NK-92 (cell line): ENCODE data around the gene WWC1.
"Not testable (repeated sequence)": the region's sequence is repeated elsewhere in the genome, so short reads cannot be mapped to it uniquely, and the experiment has no call there.

Source experiments
- DNase-seq: peaks from one replicate; lab custom pipeline; 2025; ENCODE audit not compliant: unreplicated experiment; lab: John Stamatoyannopoulos, UW

The WWC1 gene

DNA sequence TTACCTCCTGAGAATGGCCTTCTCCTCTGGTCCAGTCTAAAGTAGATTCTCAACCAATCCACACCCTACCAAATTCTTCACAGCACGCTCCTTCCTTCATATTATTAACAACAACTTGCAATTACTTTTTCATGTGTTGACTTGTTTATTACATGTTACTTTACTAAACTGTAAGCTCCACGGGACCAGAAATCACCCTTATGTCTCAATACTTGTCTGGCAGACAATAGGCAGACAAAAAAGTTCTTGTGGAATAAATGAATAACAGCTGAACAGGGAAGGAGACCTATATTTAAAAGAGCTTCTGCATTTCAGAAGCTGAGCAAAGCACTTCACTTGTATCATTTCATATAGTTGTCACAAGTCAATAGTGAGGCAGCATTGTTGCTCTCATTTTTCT, 5.7 kb upstream of the WWC1 start:
- DNase-seq, result no peak

- no peak for DNase-seq
These were observed 5.1 kb upstream of the WWC1 start for GRCh38 chr5:168286386-168286785.

- not testable (repeated sequence) for DNase-seq
These were observed 4.6 kb upstream of the WWC1 start for GRCh38 chr5:168286863-168287262.

DNA sequence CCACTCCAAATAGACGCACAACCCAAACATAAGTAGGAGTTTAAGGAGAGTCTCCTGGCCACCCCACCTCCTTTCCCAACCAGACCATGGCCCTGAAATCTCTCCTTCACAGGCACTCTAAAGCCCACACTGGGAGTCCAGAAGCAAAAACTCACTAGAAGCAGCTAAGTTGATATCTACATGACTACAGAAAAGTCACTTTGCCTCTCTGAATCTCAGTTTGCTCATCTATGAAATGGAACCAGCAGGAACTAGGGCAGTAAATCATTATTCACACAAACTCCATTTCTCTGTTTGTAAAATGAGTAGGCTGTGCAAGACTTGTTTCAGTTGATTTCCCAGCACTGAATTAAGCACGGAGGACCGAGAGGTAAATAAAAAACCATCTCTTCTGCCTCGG, 4.1 kb upstream of the WWC1 start:
- DNase-seq, result no peak

DNA sequence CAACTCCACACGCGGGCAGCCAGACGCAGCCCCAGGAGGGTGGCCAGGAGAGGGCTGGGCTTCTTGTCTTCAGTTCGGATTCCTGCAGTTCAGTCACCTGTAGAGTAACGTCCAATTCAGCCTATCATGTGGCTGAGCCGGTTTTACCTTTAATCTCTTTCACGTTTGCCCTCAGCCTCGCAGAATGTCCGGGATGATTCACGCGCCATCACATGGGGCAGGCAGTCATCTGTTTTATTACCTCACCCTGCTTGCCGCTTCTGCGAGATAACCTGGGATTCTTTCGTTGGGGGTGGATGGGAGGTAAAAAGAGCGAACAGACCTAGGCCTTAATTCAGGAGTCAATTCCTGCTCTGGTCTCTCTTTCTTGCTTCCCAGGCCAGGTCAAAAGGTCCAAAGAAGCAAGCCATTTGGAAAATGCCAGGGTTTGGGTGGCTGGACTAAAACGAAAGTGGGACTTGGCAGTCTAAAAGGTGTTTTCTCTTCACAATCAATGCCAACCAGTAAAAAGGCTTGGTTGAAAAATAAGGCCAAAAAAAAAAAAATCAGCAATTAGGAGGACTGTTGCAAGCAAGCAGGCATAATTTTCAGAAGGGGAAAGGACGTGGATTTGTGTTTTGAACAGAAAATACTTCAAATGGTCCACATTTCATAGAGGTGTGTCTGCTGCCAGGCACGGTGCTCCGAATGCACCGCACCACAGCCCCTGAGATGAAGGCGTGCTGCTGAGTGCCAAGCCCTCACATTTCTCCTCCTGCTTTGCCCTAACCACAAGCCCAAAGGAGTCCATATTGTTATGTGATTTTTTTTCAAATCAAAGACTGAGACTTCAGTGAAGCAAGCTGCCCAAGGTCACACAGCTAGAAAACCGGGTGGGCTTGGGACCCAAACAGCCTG, 2.8 kb upstream of the WWC1 start:
- no peak for DNase-seq

DNA sequence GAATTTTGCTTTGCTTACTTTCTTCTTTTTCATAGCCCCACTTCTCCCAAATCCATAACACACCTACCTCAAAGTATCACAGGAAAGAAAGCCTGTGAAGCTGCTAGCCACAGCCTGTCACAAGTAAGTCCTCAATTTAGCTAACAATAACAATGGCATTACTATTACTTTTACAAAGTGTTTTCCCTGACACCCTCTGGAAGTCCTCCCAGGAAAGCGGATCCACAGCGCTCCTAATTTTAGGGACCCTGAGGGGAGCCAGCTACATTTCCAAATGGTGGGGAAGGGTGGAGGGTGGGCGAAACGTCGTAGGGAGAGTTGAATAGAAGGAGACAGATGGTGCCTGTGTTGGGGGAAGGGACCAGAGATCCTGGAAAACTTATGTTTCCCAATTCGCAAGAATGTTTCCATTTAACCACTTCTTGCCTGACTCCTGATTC, 523 bp upstream of the WWC1 start:
- no peak for DNase-seq

GRCh38 chr5:168291964-168292785, 730 bp downstream of the WWC1 start:
- no peak for DNase-seq

- DNase-seq, result no peak
These were observed 1.6 kb downstream of the WWC1 start for GRCh38 chr5:168292786-168293696.

- DNase-seq, result no peak
These were observed 4.2 kb downstream of the WWC1 start for GRCh38 chr5:168295574-168296201.

DNA sequence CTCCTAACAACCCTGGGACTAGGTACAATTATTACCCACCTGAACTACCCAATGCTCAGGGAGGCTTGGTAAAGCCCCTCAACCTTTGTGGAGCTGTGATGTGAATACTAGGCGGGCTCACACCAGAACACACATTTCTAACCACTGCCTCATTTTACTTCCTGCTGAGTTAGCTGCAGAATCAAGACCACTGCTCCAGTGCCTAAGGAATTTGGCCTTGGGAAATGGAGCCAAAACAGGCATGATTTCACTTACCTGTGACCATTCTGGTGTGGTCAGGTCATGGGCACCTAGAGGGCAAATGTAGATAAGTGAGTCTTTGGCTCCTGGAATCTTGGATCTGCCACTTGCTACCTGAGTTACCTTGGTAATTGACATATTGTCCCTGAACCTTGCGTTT, 5.2 kb downstream of the WWC1 start:
- DNase-seq, result no peak

GRCh38 chr5:168298949-168299348, 7.5 kb downstream of the WWC1 start:
- no peak for DNase-seq

DNA sequence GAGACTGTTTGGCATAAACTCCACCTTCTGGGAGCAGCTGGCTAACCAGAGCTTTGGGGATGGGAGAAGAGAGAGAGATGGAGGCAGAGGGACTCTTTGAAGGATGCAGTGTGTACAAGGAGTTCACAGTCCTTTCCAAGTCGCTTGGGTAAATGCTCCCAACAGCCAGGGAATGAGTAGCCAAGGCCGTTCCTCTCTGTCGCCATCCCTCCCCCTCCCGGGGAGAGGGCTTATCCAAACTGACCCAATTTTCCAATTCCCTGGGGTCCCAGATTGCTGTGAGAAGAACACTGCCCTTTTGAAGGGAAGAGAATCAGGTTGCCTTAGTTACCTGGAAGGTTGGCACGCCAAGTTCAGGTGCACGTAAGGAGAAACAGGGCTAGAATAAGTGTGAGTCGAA, 7.9 kb downstream of the WWC1 start:
- no peak for DNase-seq

DNA sequence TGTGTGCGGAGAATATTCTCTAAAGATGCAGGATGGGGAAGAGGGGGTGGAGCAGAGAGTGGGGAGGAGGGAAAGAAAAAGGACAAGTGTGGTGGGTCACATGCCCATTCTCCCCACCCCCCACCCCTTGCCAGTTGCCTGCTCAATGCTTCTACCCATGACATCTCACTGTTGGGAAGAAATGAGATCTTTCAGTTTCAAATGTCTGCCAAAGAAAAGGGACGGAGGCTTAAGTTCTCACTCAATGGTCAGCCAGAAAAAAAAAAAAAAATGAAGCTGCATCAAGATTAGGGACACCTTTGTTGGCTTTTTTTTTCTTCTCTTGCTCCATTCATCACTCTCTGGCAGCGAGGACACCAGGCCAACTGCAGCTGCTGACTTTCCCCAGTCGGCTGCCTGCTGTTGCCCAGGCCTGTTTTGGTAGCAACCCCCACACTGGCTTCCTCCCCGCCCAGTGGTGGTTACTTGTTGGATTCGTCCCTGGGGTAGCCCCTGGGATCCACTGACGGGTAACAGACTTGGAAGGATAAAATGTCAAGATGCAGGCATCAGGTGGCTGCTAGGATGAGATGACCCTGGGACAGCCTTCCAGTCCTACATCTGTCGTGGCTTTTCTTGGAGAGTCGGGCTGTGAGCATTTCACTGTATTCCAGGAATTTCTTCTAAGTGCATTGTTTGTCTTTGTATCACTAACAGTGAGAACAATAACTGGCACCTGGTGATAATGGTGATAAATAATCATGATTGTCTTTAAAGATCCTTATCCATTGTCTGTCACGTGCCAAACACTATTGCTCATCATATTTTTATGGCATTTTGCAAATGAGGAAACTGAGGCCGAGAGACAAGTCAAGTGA, 9.1 kb downstream of the WWC1 start:
- no peak for DNase-seq

- no peak for DNase-seq
These were observed 10.3 kb downstream of the WWC1 start for GRCh38 chr5:168301593-168302390.

GRCh38 chr5:168302785-168303184, 11.3 kb downstream of the WWC1 start:
- no peak for DNase-seq

- no peak for DNase-seq
These were observed 12.1 kb downstream of the WWC1 start for GRCh38 chr5:168303393-168304025.

- no peak for DNase-seq
These were observed 12.9 kb downstream of the WWC1 start for GRCh38 chr5:168304349-168304748.

- no peak for DNase-seq
These were observed 13.8 kb downstream of the WWC1 start for GRCh38 chr5:168305281-168305680.
